ENCODE results near the gene UNC45B. TPM values are rescaled to one million over a fixed set of nuclear protein-coding genes. Genes with fewer than 3 reads are reported as not detected.

UNC45B gene, protein sequence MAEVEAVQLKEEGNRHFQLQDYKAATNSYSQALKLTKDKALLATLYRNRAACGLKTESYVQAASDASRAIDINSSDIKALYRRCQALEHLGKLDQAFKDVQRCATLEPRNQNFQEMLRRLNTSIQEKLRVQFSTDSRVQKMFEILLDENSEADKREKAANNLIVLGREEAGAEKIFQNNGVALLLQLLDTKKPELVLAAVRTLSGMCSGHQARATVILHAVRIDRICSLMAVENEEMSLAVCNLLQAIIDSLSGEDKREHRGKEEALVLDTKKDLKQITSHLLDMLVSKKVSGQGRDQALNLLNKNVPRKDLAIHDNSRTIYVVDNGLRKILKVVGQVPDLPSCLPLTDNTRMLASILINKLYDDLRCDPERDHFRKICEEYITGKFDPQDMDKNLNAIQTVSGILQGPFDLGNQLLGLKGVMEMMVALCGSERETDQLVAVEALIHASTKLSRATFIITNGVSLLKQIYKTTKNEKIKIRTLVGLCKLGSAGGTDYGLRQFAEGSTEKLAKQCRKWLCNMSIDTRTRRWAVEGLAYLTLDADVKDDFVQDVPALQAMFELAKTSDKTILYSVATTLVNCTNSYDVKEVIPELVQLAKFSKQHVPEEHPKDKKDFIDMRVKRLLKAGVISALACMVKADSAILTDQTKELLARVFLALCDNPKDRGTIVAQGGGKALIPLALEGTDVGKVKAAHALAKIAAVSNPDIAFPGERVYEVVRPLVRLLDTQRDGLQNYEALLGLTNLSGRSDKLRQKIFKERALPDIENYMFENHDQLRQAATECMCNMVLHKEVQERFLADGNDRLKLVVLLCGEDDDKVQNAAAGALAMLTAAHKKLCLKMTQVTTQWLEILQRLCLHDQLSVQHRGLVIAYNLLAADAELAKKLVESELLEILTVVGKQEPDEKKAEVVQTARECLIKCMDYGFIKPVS
- under 1 TPM in 6 of 9 donors, not detected in 3; 0.10 to 0.27 (median 0.15) TPM for total RNA-seq
- under 1 TPM in 2 of 3 donors, not detected in 1; under 0.01 to 0.02 TPM for polyA plus RNA-seq
- long read RNA-seq, donor 1 = 0 reads
- long read RNA-seq, donor 2 = 0 reads
- long read RNA-seq, donor 3 = 0 reads
- long read RNA-seq, donor 4 = 0 reads
- long read RNA-seq, donor 5 = 0 reads
- long read RNA-seq, donor 6 = 0 reads
- long read RNA-seq, donor 7 = 0 reads
- long read RNA-seq, donor 8 = 0 reads
- long read RNA-seq, donor 9 = 0 reads
- long read RNA-seq, donor 10 = 0 reads

DNA sequence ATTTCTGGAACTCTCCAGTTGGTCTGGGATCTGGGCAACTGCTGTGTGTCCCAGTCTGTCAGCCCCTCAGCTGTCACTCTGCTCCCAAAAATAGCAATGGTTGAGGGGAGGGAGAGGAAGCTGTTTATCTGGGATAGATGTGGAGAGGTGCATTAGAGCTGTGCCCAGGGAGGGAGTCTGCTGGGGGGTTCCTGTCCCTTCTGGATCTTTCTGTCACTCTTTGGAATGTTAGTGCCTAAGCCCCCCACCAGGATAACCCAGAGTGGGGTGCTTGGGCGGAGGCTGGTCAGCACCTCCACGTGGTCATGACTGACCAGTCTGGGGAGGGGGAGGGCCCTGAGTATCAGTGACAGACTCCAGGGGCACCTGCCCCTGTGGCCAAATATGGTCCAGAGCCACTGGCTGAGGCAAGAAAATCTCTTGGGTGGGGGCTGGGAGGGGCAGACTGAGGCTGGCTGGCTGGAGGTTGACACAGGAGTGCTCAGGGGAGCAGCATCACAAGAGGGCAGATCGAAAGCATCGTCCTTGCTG lies at the start of gene UNC45B:
TSS of gene UNC45B (plus strand) at position 443 of the 531 bp plus-strand sequence. CDS start 447 bp downstream, outside the sequence.
- Histone ChIP-seq H3K27me3 (no peaks in the 10 kb centered on the region), H3K4me1 (replicated peaks in 1 of 2) (no peaks in the 10 kb centered on the region), H3K27ac (no peak within 1 kb of the TSS), H3K4me3 (no peak within 1 kb of the TSS), H3K9me3 (replicated peaks in 1 of 3) (no peaks in the 10 kb centered on the region), H3K36me3 (replicated peaks in 1 of 2) (no peaks in the 10 kb centered on the region)
- TF ChIP-seq, protein P1, sequence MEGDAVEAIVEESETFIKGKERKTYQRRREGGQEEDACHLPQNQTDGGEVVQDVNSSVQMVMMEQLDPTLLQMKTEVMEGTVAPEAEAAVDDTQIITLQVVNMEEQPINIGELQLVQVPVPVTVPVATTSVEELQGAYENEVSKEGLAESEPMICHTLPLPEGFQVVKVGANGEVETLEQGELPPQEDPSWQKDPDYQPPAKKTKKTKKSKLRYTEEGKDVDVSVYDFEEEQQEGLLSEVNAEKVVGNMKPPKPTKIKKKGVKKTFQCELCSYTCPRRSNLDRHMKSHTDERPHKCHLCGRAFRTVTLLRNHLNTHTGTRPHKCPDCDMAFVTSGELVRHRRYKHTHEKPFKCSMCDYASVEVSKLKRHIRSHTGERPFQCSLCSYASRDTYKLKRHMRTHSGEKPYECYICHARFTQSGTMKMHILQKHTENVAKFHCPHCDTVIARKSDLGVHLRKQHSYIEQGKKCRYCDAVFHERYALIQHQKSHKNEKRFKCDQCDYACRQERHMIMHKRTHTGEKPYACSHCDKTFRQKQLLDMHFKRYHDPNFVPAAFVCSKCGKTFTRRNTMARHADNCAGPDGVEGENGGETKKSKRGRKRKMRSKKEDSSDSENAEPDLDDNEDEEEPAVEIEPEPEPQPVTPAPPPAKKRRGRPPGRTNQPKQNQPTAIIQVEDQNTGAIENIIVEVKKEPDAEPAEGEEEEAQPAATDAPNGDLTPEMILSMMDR (IDR thresholded peaks at IDR 0.05) = no peak
- TF ChIP-seq POLR2A (IDR thresholded peaks at IDR 0.05) = no peak
- WGBS, 4 donors = 67 to 82% (median 81%) methylated on average over 2 to 4 of the region's 4 CpGs
- DNase-seq = no peak
- intact Hi-C loops (cut with DNase I) = no loop called here

DNA sequence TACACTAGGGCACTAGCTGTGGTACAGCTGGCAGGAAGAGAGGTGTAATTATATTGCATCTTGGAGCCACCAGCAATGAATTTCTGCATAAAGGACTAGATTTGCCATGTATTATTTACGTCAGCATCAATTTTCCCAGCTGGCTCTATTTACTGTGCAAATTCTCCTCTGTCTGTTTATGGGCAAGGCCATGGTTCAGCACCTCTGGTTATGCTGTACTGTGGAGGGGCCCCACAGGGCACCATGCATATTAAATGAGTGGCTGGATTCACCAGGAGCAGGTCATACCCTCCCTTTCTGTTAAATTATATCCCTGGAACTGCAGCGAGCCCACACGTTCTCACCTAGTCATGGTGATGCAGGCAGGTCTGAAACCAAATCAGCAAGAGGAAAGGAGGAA lies 47.7 kb upstream of the UNC45B start:
- 85 to 92% (median 90%) methylated on average over 3 of the region's 3 CpGs for WGBS, 4 donors

DNA sequence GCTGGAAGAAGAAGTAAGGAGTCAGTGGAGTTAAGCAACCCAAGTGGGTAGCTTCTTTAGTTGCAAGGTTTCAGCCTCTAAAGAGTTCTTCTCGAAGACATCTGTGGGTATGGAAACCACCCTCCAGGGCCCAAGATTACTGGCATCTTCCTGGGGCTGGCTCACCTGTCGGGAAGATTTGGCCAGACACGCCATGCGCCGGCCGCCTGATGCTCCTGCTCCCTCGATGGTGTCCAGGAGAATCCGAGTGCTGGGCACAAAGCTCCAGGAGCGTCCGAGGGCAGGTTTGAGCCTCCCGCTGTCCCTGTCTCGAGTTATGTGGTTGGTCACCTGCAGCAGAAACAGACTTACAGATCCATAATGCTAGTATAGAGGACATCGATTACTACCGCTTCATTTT lies 46.6 kb upstream of the UNC45B start:
- Histone ChIP-seq H3K27ac (no peak overlapping the region), H3K9me3 (replicated peaks in 1 of 3) (no peaks in the 10 kb centered on the region), H3K36me3 (replicated peaks in 1 of 2) (peaks cover 0 to 23% of the 10 kb centered on the region in 2 donors), H3K4me3 (no peak overlapping the region), H3K27me3 (no peaks in the 10 kb centered on the region), H3K4me1 (replicated peaks in 1 of 2) (no peaks in the 10 kb centered on the region)
- DNase-seq = no peak
- TF ChIP-seq POLR2A (IDR thresholded peaks at IDR 0.05) = no peak
- TF ChIP-seq, protein P1 (IDR thresholded peaks at IDR 0.05) = no peak
- intact Hi-C loops (cut with DNase I) = no loop called here
- WGBS, 4 donors = 90 to 97% (median 95%) methylated on average over 2 to 14 of the region's 14 CpGs

More for the DNA sequence above, 47.7 kb upstream of the UNC45B start:
- no peaks in the 10 kb centered on the region for H3K27me3 ChIP-seq
- no peak overlapping the region for H3K27ac ChIP-seq
- intact Hi-C loops (cut with DNase I) = no loop called here
- H3K4me3 ChIP-seq = no peak overlapping the region
- no peaks in the 10 kb centered on the region for H3K9me3 ChIP-seq (replicated peaks in 1 of 3)
- no peak for TF ChIP-seq POLR2A (IDR thresholded peaks at IDR 0.05)
- DNase-seq = no peak
- H3K36me3 ChIP-seq (replicated peaks in 1 of 2) = peaks cover 0 to 21% of the 10 kb centered on the region in 2 donors
- no peaks in the 10 kb centered on the region for H3K4me1 ChIP-seq (replicated peaks in 1 of 2)

DNA sequence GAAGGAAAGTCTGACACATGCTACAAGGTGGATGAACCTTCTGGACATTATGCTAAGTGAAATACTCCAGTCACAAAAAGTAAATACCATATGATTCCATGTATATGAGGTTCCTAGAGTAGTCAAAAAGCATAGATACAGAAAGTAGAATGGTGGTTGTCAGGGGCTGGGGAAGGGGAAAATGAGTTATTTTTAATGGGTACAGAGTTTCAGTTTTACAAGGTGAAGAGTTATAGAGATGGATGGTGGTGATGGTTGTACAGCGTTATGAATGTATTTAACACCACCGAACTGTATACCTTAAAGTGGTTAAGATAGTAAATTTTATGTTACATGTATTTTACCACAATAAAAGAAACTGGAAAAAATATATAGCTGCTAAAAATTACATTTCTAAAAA lies 45.9 kb upstream of the UNC45B start:
- TF ChIP-seq POLR2A (IDR thresholded peaks at IDR 0.05) = no peak
- TF ChIP-seq, protein P1 (IDR thresholded peaks at IDR 0.05) = no peak
- 94 to 99% (median 96%) methylated on average over 2 of the region's 2 CpGs for WGBS, 4 donors
- Histone ChIP-seq H3K4me1 (replicated peaks in 1 of 2) (no peaks in the 10 kb centered on the region), H3K4me3 (no peak overlapping the region), H3K9me3 (replicated peaks in 1 of 3) (no peaks in the 10 kb centered on the region), H3K27me3 (no peaks in the 10 kb centered on the region), H3K36me3 (replicated peaks in 1 of 2) (peaks cover 0 to 25% of the 10 kb centered on the region in 2 donors), H3K27ac (no peak overlapping the region)
- DNase-seq = no peak
- intact Hi-C loops (cut with DNase I) = no loop called here
